H1 (cell line): ENCODE results near the gene STK39. TPM values are rescaled to one million over a fixed set of nuclear protein-coding genes. Genes with fewer than 3 reads are reported as not detected.

Experiments
- CTCF ChIA-PET: fragments of 300-600 bp; sonication (Branson Sonifier 250); formaldehyde crosslinking; loops from one replicate; lab custom pipeline; 2021; ENCODE audit not compliant: partially characterized antibody; lab: Charles Lee
- POLR2A ChIA-PET: fragments of 300-600 bp; sonication (Branson Sonifier 250); formaldehyde crosslinking; loops from one replicate; lab custom pipeline; 2021; ENCODE audit warnings: inconsistent platforms; ENCODE audit not compliant: partially characterized antibody; lab: Charles Lee
- DNase-seq, 2 experiments: peaks; one replicate each; pipeline versions ENCODE4 v3.0.0 to v3.0.0-alpha.2; 2010 to 2022; ENCODE audit warnings: low spot score in 2 of 2, low read depth in 1 of 2, mixed read lengths in 1 of 2
- FAIRE-seq: peaks from 2 replicates; lab custom pipeline; 2011; peaks lifted over from hg19 to GRCh38; lab: Jason Lieb, UNC
- H2AFZ ChIP-seq: 2 replicates; pipeline ENCODE4 v1.8.1; 2012; ENCODE audit warnings: low read length, inconsistent platforms
- H2AK5ac ChIP-seq: 2 replicates; pipeline ENCODE4 v1.6.1; 2013; ENCODE audit warnings: low read depth, low read length
- H2BK120ac ChIP-seq: replicated peaks from 2 replicates; pipeline ENCODE3; 2013; ENCODE audit warnings: low read depth, low read length, inconsistent platforms
- H2BK12ac ChIP-seq: 2 replicates; pipeline ENCODE4 v1.6.1; 2013; ENCODE audit warnings: low read depth, low read length
- H2BK15ac ChIP-seq: 2 replicates; pipeline ENCODE4 v1.6.1; 2013; ENCODE audit warnings: low read length
- H2BK20ac ChIP-seq: 2 replicates; pipeline ENCODE4 v1.6.1; 2013; ENCODE audit warnings: low read length
- H2BK5ac ChIP-seq: 2 replicates; pipeline ENCODE4 v1.6.1; 2013; ENCODE audit warnings: low read depth, low read length
- H3K14ac ChIP-seq: 2 replicates; pipeline ENCODE4 v1.6.1; 2013; ENCODE audit warnings: inconsistent platforms; ENCODE audit not compliant: insufficient read length
- H3K18ac ChIP-seq: 2 replicates; pipeline ENCODE4 v1.6.1; 2013; ENCODE audit warnings: low read length; ENCODE audit errors: extremely low read depth
- H3K23ac ChIP-seq: 2 replicates; pipeline ENCODE4 v1.6.1; 2013; ENCODE audit warnings: inconsistent platforms; ENCODE audit not compliant: insufficient read length
- H3K23me2 ChIP-seq: 2 replicates; pipeline ENCODE4 v1.6.1; 2013; ENCODE audit warnings: low read depth, low read length
- H3K27ac ChIP-seq: 2 replicates; pipeline ENCODE4 v1.6.1; 2011; ENCODE audit warnings: low read depth, low read length, inconsistent platforms
- H3K27me3 ChIP-seq, 4 experiments: replicated peaks in 1 of 4; 1 replicate in 1 of 4; 2 replicates in 3 of 4; pipeline versions ENCODE4 v1.6.1 to v1.8.1; 2011 to 2013; ENCODE audit warnings: low read length in 3 of 4, mild to moderate bottlenecking in 3 of 4, inconsistent platforms in 2 of 4, mixed read lengths in 2 of 4, moderate library complexity in 1 of 4; ENCODE audit not compliant: control insufficient read depth in 3 of 4, insufficient read depth in 3 of 4; ENCODE audit errors: extremely low read depth in 1 of 4
- H3K36me3 ChIP-seq, 4 experiments: 2 replicates each; pipeline versions ENCODE4 v1.6.1 to v1.8.1; 2011 to 2013; ENCODE audit warnings: mild to moderate bottlenecking in 4 of 4, low read length in 3 of 4, moderate library complexity in 2 of 4, control low read depth in 1 of 4, inconsistent platforms in 1 of 4; ENCODE audit not compliant: insufficient read depth in 4 of 4, control insufficient read depth in 2 of 4
- H3K4ac ChIP-seq: replicated peaks from 2 replicates; pipeline ENCODE3; 2013; ENCODE audit warnings: low read length, low read depth, mixed read lengths, inconsistent platforms; ENCODE audit not compliant: insufficient read length
- H3K4me1 ChIP-seq, 4 experiments: replicated peaks in 1 of 4; 1 replicate in 1 of 4; 2 replicates in 3 of 4; pipeline versions ENCODE4 v1.6.1 to v1.8.1; 2011 to 2013; ENCODE audit warnings: low read length in 3 of 4, inconsistent platforms in 2 of 4, mixed read lengths in 1 of 4; ENCODE audit not compliant: insufficient read depth in 4 of 4, control insufficient read depth in 3 of 4
- H3K4me2 ChIP-seq, 2 experiments: 2 replicates each; pipeline versions ENCODE4 v1.6.1 to v1.8.1; 2011 to 2013; ENCODE audit warnings: low read depth in 2 of 2, low read length in 2 of 2, control low read depth in 1 of 2, inconsistent platforms in 1 of 2, mild to moderate bottlenecking in 1 of 2; ENCODE audit not compliant: insufficient read depth in 1 of 2
- H3K4me3 ChIP-seq, 4 experiments: fragments of 200-600, 300-600 bp in 1 of 4; sonication (generic), shearing (Covaris generic), sonication (Bioruptor Twin) in 1 of 4; 2 replicates each; pipeline versions ENCODE4 v1.5.1 to v1.8.1; 2011 to 2016; ENCODE audit warnings: low read length in 4 of 4, low read depth in 3 of 4, control low read depth in 2 of 4, inconsistent platforms in 2 of 4, mild to moderate bottlenecking in 2 of 4, mixed read lengths in 1 of 4, moderate library complexity in 1 of 4; ENCODE audit not compliant: insufficient read depth in 2 of 4; ENCODE audit errors: extremely low read depth in 1 of 4
- H3K56ac ChIP-seq: replicated peaks from 2 replicates; pipeline ENCODE3; 2013; ENCODE audit warnings: low read depth, mild to moderate bottlenecking, mixed read lengths, low read length, inconsistent platforms; ENCODE audit not compliant: insufficient read length
- H3K79me1 ChIP-seq: 2 replicates; pipeline ENCODE4 v1.6.1; 2013; ENCODE audit warnings: low read depth, low read length, control low read depth
- H3K79me2 ChIP-seq, 2 experiments: 2 replicates each; pipeline versions ENCODE4 v1.6.1 to v1.8.1; 2012 to 2013; ENCODE audit warnings: low read length in 2 of 2, mild to moderate bottlenecking in 2 of 2, inconsistent platforms in 1 of 2; ENCODE audit not compliant: insufficient read depth in 2 of 2, control insufficient read depth in 1 of 2
- H3K9ac ChIP-seq, 4 experiments: replicated peaks in 1 of 4; 1 replicate in 1 of 4; 2 replicates in 3 of 4; pipeline versions ENCODE4 v1.6.1 to v1.8.1; 2011 to 2013; ENCODE audit warnings: low read depth in 3 of 4, low read length in 3 of 4, control low read depth in 2 of 4, mild to moderate bottlenecking in 2 of 4, moderate library complexity in 2 of 4, inconsistent platforms in 1 of 4; ENCODE audit errors: extremely low read depth in 1 of 4
- H3K9me3 ChIP-seq, 2 experiments: 2 replicates each; pipeline versions ENCODE4 v1.6.1 to v1.8.1; 2012 to 2013; ENCODE audit warnings: mild to moderate bottlenecking in 2 of 2, moderate library complexity in 2 of 2, control low read depth in 1 of 2, inconsistent platforms in 1 of 2, low read depth in 1 of 2, low read length in 1 of 2, mixed read lengths in 1 of 2; ENCODE audit not compliant: insufficient read depth in 2 of 2
- H4K20me1 ChIP-seq, 2 experiments: replicated peaks in 1 of 2; 2 replicates each; pipeline versions ENCODE3 to v1.8.1; 2011 to 2013; ENCODE audit warnings: inconsistent platforms in 2 of 2, low read length in 2 of 2, mild to moderate bottlenecking in 1 of 2; ENCODE audit not compliant: insufficient read depth in 2 of 2, control insufficient read depth in 1 of 2
- H4K5ac ChIP-seq: 2 replicates; pipeline ENCODE4 v1.6.1; 2013; ENCODE audit warnings: low read length, low read depth, mixed read lengths, inconsistent platforms; ENCODE audit not compliant: insufficient read length
- H4K8ac ChIP-seq: 2 replicates; pipeline ENCODE4 v1.8.0; 2013; ENCODE audit warnings: mild to moderate bottlenecking, moderate library complexity, low read length, inconsistent platforms; ENCODE audit not compliant: insufficient read depth; ENCODE audit errors: extremely low read depth
- H4K91ac ChIP-seq: replicated peaks from 2 replicates; pipeline ENCODE3; 2013; ENCODE audit warnings: low read length, mixed read lengths, inconsistent platforms; ENCODE audit not compliant: insufficient read length
- ATF3 ChIP-seq: IDR thresholded peaks from 2 replicates; pipeline ENCODE4 v1.6.1; 2011; ENCODE audit warnings: low read depth, mild to moderate bottlenecking, low read length; ENCODE audit not compliant: insufficient read depth
- CEBPB ChIP-seq: IDR thresholded peaks from 2 replicates; pipeline ENCODE4 v1.6.1; 2012; ENCODE audit warnings: low read depth, low read length
- CHD1 ChIP-seq: IDR thresholded peaks from 2 replicates; pipeline ENCODE4 v1.6.1; 2012; ENCODE audit warnings: low read depth, low read length, improper control_type of control experiment
- CHD2 ChIP-seq: IDR thresholded peaks from 2 replicates; pipeline ENCODE4 v1.6.1; 2012; ENCODE audit warnings: low read length, improper control_type of control experiment
- CREB1 ChIP-seq: IDR thresholded peaks from 2 replicates; pipeline ENCODE4 v1.6.1; 2012; ENCODE audit warnings: inconsistent platforms
- EGR1 ChIP-seq: IDR thresholded peaks from 2 replicates; pipeline ENCODE4 v1.6.1; 2011; ENCODE audit warnings: low read depth, low read length, borderline replicate concordance
- FOSL1 ChIP-seq: IDR thresholded peaks from 2 replicates; pipeline ENCODE4 v1.6.1; 2011; ENCODE audit warnings: mild to moderate bottlenecking, low read depth, low read length, moderate library complexity; ENCODE audit not compliant: insufficient read depth
- HDAC2 ChIP-seq, 2 experiments: fragments of 300-600 bp in 1 of 2; sonication (generic) in 1 of 2; IDR thresholded peaks; 2 replicates each; pipeline ENCODE4 v1.6.1; 2011 to 2012; ENCODE audit warnings: low read depth in 2 of 2, low read length in 2 of 2, mild to moderate bottlenecking in 2 of 2, moderate library complexity in 2 of 2, borderline replicate concordance in 1 of 2, inconsistent platforms in 1 of 2
- JUN ChIP-seq: IDR thresholded peaks from 2 replicates; pipeline ENCODE4 v1.6.1; 2011; ENCODE audit warnings: low read depth, mild to moderate bottlenecking, improper control_type of control experiment, low read length
- JUND ChIP-seq: IDR thresholded peaks from 2 replicates; pipeline ENCODE4 v1.6.1; 2011; ENCODE audit warnings: mild to moderate bottlenecking, improper control_type of control experiment, low read length
- POLR2A ChIP-seq, 2 experiments: IDR thresholded peaks; 1 replicate in 1 of 2; 2 replicates in 1 of 2; pipeline ENCODE4 v1.6.1; 2011; ENCODE audit warnings: low read depth in 2 of 2, low read length in 2 of 2, mild to moderate bottlenecking in 2 of 2; ENCODE audit errors: control extremely low read depth in 1 of 2
- RFX5 ChIP-seq: IDR thresholded peaks from 2 replicates; pipeline ENCODE4 v1.6.1; 2011; ENCODE audit warnings: low read depth, low read length, improper control_type of control experiment, borderline replicate concordance
- TBP ChIP-seq: IDR thresholded peaks from 2 replicates; pipeline ENCODE4 v1.6.1; 2011; ENCODE audit warnings: low read depth, low read length, improper control_type of control experiment
- USF2 ChIP-seq: IDR thresholded peaks from 2 replicates; pipeline ENCODE4 v1.6.1; 2011; ENCODE audit warnings: low read length, improper control_type of control experiment
- WGBS, 2 experiments: shearing (Covaris generic) in 1 of 2; methylation state at CpG; one replicate each; pipeline versions ENCODE4 v1.1.6 to v1.1.7; 2013 to 2015; ENCODE audit warnings: low lambda C conversion rate in 2 of 2, mixed read lengths in 2 of 2, inconsistent platforms in 1 of 2, low coverage in 1 of 2, missing lambda C conversion rate in 1 of 2; ENCODE audit not compliant: insufficient replicate concordance in 2 of 2, insufficient coverage in 1 of 2, insufficient read length in 1 of 2; ENCODE audit errors: extremely low coverage in 1 of 2, missing lambda C conversion rate in 1 of 2; 5-methylcytosine and 5-hydroxymethylcytosine counted together
- polyA plus RNA-seq, 7 experiments: library from polyadenylated mRNA; depleted of rRNA in 3 of 7; stranded (reverse) in 5 of 7; unstranded in 2 of 7; fragments of >200 nt in 5 of 7; fragments of 200-250 nt in 2 of 7; gene quantifications; 1 replicate in 5 of 7; 2 replicates in 1 of 7; 4 replicates in 1 of 7; pipeline versions ENCODE4 v1.2.1 to v1.2.3, GENCODE V29; 2011 to 2013; ENCODE audit warnings: missing spikeins in 2 of 7, mixed read lengths in 2 of 7
- total RNA-seq: library from RNA; stranded (reverse); fragmentation: NEBNext Ultra II Directional; extraction: Animal tissue kit (Norgen Biotek cat#: 25700); gene quantifications from 2 replicates; pipeline ENCODE4 v1.2.1, GENCODE V29; 2021

The STK39 gene
- total and polyA plus RNA-seq, 2 of the 8 experiments (the other 6 are each of a cell fraction or from before 2014, with no cell fraction given), result 13.7 to 23.8 TPM

- H3K4ac ChIP-seq, result no peak overlapping the region
- no peak overlapping the region for H2BK20ac ChIP-seq
- H3K23me2 ChIP-seq, result no peaks in the 10 kb centered on the region
- no peaks in the 10 kb centered on the region for H3K9me3 ChIP-seq
- no peak overlapping the region for H3K4me3 ChIP-seq
- no peak overlapping the region for H3K56ac ChIP-seq
- H4K5ac ChIP-seq, result no peak overlapping the region
- H3K79me1 ChIP-seq, result no peaks in the 10 kb centered on the region; the same call in 1 of the 2 replicates
- H3K79me2 ChIP-seq, result no peaks in the 10 kb centered on the region
- peaks cover 0 to 1% (median 0%) of the 10 kb centered on the region in 4 experiments; a peak in 1 of 7 replicates for H3K27me3 ChIP-seq
- no peak overlapping the region for H4K91ac ChIP-seq
- H3K36me3 ChIP-seq, result no peaks in the 10 kb centered on the region
- ChIA-PET CTCF (interaction anchor here (0.7 to 1.0 kb wide), 2 partner anchors 11 to 13 kb away, joined by 3 to 6 read pairs; no protein-coding TSS in a partner anchor), POLR2A (no interaction called here)
- no peak overlapping the region for H4K8ac ChIP-seq
- H2BK120ac ChIP-seq, result no peak overlapping the region
- no peak overlapping the region for H2AK5ac ChIP-seq
- no peak for DNase-seq
- WGBS, 2 experiments, result 88% methylated on average over 2 of the region's 2 CpGs; no CpG with 5 or more reads in 1 of the 2 experiments
- H3K27ac ChIP-seq, result no peak overlapping the region
- H3K18ac ChIP-seq, result no peak overlapping the region
- no peak overlapping the region for H2BK12ac ChIP-seq
- H3K14ac ChIP-seq, result no peak overlapping the region
- H4K20me1 ChIP-seq, result no peaks in the 10 kb centered on the region
- H3K4me2 ChIP-seq, result no peak overlapping the region
- no peak overlapping the region for H2BK15ac ChIP-seq
- no peak overlapping the region for H3K23ac ChIP-seq
- H3K9ac ChIP-seq, result no peak overlapping the region
- peaks cover 0 to 3% (median 0%) of the 10 kb centered on the region in 4 experiments; a peak in 1 of 7 replicates for H3K4me1 ChIP-seq
- H2BK5ac ChIP-seq, result no peak overlapping the region
- H2AFZ ChIP-seq, result no peak overlapping the region
- FAIRE-seq, result no peak
- no peak for TF ChIP-seq CREB1
- no peak for TF ChIP-seq FOSL1
- TF ChIP-seq CHD1, result no peak
- no peak for TF ChIP-seq POLR2A (IDR thresholded peaks at IDR 0.05; ENCODE audit: control extremely low read depth in 1 of 2, low read depth in 2 of 2, low read length in 2 of 2)
- no peak for TF ChIP-seq RFX5
- TF ChIP-seq CHD2, result no peak
- TF ChIP-seq EGR1, result no peak
- TF ChIP-seq USF2, result no peak
- TF ChIP-seq JUN, result no peak
- TF ChIP-seq JUND, result no peak
- no peak for TF ChIP-seq TBP
- no peak for TF ChIP-seq HDAC2 (IDR thresholded peaks at IDR 0.05; ENCODE audit: borderline replicate concordance in 1 of 2, low read depth in 2 of 2, low read length in 2 of 2)
- TF ChIP-seq CEBPB, result no peak
- no peak for TF ChIP-seq ATF3
Measured at GRCh38 chr2:168044176-168044575, 203.2 kb downstream of the STK39 start.
